Activated naive CD8-positive, alpha-beta T cell treated with anti-CD3 and anti-CD28 coated beads, Interleukin-2, amount 50 U/mL, for 24 hours (primary cell): ENCODE results near the gene GRIK4.

Experiments used
- ATAC-seq: fragments of 150-1000 bp; cut with Tn5 transposase; one replicate; pipeline ENCODE4 v1.10.0; 2021
- DNase-seq: peaks from one replicate; pipeline ENCODE4 v3.0.0; 2021
- H3K27ac Mint-ChIP-seq: one replicate; pipeline ENCODE4 v1.8.0; 2021; ENCODE audit warnings: mild to moderate bottlenecking, mixed read lengths
- H3K27me3 Mint-ChIP-seq: one replicate; pipeline ENCODE4 v1.8.0; 2021; ENCODE audit warnings: mixed read lengths
- H3K36me3 Mint-ChIP-seq: one replicate; pipeline ENCODE4 v1.8.0; 2021; ENCODE audit warnings: low read depth, mixed read lengths
- H3K4me1 Mint-ChIP-seq: one replicate; pipeline ENCODE4 v1.8.0; 2021; ENCODE audit warnings: mixed read lengths
- H3K4me3 Mint-ChIP-seq: one replicate; pipeline ENCODE4 v1.8.0; 2021; ENCODE audit warnings: mild to moderate bottlenecking, moderate library complexity, mixed read lengths
- H3K9me3 Mint-ChIP-seq: one replicate; pipeline ENCODE4 v1.8.0; 2021; ENCODE audit warnings: mixed read lengths

GRIK4 gene

DNA sequence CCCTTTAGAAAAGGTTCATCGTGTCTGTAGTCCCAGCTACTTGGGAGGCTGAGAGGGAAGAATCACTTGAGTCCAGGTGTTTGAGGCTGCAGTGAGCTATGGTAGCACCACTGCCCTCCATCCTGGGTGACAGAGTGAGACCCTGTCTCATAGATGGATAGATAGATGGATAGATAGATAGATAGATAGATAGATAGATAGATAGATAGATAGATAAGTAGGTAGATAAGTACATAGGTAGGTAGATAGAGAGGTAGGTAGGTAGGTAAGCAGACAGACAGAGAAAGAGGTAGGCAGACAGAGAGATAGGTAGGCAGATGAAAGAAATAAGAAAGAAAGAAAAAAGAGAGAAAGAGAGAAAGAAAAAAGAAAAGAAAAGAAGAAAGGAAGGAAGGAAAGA lies 156.4 kb downstream of the GRIK4 start:
- DNase-seq (no peak), ATAC-seq (no peak)
- no peaks in the 10 kb centered on the region for H3K36me3 Mint-ChIP-seq
- no peaks in the 10 kb centered on the region for H3K4me1 Mint-ChIP-seq
- no peak overlapping the region for H3K4me3 Mint-ChIP-seq
- no peak overlapping the region for H3K27ac Mint-ChIP-seq
- H3K9me3 Mint-ChIP-seq, result no peaks in the 10 kb centered on the region
- peaks cover 30% of the 10 kb centered on the region for H3K27me3 Mint-ChIP-seq

DNA sequence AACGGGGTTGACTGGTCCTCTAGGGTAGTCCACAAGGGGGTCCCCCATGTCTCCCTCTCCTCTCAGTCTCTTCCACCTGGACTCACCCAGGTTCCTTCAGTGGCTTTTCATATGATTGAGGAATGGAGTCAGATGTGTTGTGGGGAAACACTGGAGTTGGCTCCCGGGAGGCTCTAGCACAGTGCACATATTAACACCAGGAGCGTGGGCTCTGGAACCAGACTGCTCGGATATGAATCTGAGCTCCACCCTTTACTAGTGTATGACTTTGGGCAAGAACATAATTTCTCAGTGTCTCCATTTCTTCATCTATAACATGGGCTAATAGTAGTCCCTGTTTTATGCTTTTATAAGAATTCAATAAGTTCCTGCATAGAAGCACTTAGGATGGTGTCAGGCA lies 157.0 kb downstream of the GRIK4 start:
- Mint-ChIP-seq H3K4me3 (no peak overlapping the region), H3K9me3 (no peaks in the 10 kb centered on the region), H3K4me1 (no peaks in the 10 kb centered on the region), H3K27me3 (peaks cover 24% of the 10 kb centered on the region), H3K36me3 (no peaks in the 10 kb centered on the region), H3K27ac (no peak overlapping the region)
- DNase-seq, result no peak
- ATAC-seq, result no peak

DNA sequence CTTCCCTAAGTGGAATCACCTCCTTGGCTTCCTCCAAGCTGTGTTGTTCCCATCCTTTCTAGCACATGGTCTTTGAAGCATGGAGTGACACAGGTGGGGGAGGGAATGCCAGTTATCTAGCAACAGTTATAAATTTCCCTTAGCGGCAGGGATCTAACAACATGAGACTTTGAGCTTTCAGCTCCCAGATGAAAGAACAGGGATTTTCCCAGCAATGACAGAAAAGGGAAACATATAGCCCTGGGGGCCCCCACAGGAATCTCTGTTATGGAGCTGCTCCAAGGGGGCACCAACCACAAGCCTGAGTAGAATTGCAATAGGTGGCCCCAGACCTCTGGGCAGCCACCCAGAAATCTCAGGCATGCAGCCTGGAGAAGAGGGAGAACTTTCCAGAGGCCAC lies 163.0 kb downstream of the GRIK4 start:
- no peak for DNase-seq

DNA sequence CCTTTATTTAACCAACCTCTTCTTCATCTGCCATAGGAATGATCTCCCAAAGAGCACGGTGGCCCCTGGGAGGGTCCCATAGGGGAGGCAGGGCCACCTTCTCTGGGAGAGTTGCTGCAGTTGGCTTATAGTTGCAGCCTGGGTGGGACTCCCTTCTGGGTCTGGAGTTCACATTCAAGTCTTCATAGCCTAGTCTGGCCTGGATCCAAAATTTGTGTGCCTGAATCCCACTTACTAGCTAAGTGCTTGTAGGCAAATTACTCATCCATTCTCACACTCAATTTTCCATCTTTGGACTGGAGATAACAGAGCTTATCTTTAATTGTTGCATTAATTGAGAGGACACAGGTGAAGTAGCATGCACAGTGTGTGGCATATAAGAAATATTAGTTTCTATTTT lies 163.6 kb downstream of the GRIK4 start:
- H3K36me3 Mint-ChIP-seq, result no peaks in the 10 kb centered on the region
- no peak overlapping the region for H3K27ac Mint-ChIP-seq
- DNase-seq (no peak), ATAC-seq (no peak)
- H3K9me3 Mint-ChIP-seq, result no peaks in the 10 kb centered on the region
- H3K4me1 Mint-ChIP-seq, result no peaks in the 10 kb centered on the region
- H3K4me3 Mint-ChIP-seq, result no peak overlapping the region
- peaks cover 22% of the 10 kb centered on the region for H3K27me3 Mint-ChIP-seq

More for the DNA sequence above, 163.0 kb downstream of the GRIK4 start:
- ATAC-seq, result no peak
- Mint-ChIP-seq H3K4me1 (no peaks in the 10 kb centered on the region), H3K9me3 (no peaks in the 10 kb centered on the region), H3K4me3 (no peak overlapping the region), H3K36me3 (no peaks in the 10 kb centered on the region), H3K27me3 (peaks cover 22% of the 10 kb centered on the region), H3K27ac (no peak overlapping the region)

DNA sequence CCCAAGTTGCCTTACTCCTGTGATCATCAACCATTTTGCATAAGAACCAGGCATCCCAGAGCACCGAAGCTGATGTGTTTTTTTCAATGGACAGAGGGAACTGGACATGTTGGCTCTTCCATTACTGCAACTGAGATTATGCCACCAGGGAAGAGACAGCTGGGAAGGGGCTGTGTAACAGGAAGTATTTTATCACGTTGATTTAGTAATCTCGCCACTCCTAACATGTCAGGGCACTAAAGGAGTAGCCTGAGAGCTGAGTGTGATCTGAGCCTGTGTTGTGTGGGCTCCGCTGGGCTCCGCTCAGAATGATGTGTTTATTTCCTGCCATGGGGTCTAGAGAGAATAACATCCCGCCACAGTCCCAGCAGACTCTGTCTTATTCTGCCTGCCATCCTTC lies 165.4 kb downstream of the GRIK4 start:
- Mint-ChIP-seq H3K27ac (no peak overlapping the region), H3K9me3 (no peaks in the 10 kb centered on the region), H3K4me3 (no peak overlapping the region)

DNA sequence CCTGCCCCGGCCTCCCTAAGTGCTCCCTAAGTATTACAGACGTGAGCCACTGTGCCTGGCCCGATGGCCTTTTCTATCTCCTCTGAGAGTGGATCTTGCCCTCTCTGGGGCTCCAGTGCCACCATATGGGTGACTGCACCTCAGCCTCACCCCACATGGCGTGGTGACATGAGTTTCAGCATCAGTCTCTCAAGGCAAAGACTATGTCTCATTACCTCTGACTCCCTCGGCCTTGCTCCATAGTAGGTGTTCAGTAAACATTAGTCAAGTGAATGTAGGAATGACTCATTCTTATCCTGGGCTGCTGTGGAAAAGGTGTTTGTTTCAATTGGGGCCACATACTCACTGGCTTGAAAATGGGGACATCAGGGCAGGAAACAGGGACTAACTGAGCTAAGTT lies 168.8 kb downstream of the GRIK4 start:
- H3K36me3 Mint-ChIP-seq, result no peaks in the 10 kb centered on the region
- no peak overlapping the region for H3K27ac Mint-ChIP-seq
- no peak overlapping the region for H3K4me3 Mint-ChIP-seq
- peaks cover 29% of the 10 kb centered on the region for H3K27me3 Mint-ChIP-seq
- H3K4me1 Mint-ChIP-seq, result no peaks in the 10 kb centered on the region
- DNase-seq, result no peak
- ATAC-seq, result peak; percentile 34
- no peaks in the 10 kb centered on the region for H3K9me3 Mint-ChIP-seq

More for the DNA sequence above, 165.4 kb downstream of the GRIK4 start:
- ATAC-seq, result no peak
- Mint-ChIP-seq H3K4me1 (no peaks in the 10 kb centered on the region), H3K36me3 (no peaks in the 10 kb centered on the region), H3K27me3 (peaks cover 18% of the 10 kb centered on the region)
- no peak for DNase-seq

DNA sequence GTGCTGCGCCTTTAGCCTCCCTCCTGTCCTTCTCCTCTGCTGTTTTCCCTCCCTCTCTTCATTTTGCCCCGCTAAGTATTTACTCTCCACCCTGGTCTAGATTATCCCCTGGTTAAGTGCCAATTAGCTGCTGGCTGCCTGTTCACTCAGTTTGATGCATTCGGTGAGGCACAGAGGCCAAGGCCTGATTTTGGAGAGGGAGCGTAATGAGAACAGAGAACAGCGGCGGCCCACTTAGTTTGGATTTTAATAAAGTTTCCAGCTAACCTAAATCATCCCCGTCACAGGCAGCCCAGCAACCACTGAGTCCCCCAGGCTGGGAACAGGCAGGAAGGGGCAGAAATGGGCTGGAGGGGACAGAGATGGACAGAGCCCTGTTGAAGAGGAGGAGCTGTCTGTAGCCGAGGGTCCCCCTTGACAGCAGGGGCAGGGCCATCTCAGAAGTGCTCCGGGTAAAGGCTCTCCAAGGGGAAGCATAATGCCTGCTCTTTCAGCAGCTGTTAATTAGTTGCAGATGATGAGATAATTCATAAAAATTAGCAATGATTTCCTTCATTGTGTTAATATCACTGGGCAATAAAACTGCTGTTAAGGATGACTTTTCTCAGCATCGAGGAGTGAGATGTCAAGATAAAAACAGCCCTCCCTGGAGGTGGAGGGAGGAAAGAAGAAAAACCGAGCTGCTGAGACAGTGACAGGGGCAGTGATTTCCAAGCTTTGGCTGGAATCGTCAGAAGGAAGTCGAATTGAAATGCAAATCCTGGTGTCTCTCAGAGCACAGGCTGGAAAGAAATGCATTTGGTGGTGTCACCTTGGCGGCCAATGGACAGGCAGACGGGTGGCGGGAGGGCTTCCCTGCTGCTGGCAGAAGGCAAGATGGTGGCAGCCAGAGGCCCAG lies 170.1 kb downstream of the GRIK4 start:
- DNase-seq, result no peak
- H3K27ac Mint-ChIP-seq, result no peak overlapping the region

DNA sequence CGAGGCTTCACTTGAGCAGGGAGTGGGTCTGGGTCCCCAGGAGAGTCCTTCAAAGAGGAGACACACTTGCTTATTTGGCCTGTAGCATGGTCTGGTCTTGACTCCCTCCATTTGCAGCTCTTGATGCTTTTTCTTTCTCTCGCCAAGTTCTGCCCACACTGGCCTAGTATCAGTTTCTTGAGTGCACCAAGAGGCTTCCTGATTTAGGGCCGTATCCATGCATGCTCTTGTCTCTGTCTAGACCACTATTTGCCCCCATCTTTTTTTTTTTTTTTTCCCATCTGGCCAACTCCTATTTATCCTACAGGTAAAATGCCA lies 170.7 kb downstream of the GRIK4 start:
- ATAC-seq, result no peak
- H3K4me3 Mint-ChIP-seq, result no peak overlapping the region
- no peaks in the 10 kb centered on the region for H3K4me1 Mint-ChIP-seq
- H3K27ac Mint-ChIP-seq, result no peak overlapping the region
- DNase-seq, result no peak
- no peaks in the 10 kb centered on the region for H3K36me3 Mint-ChIP-seq
- H3K9me3 Mint-ChIP-seq, result no peaks in the 10 kb centered on the region
- H3K27me3 Mint-ChIP-seq, result peaks cover 24% of the 10 kb centered on the region

More for the DNA sequence above, 170.1 kb downstream of the GRIK4 start:
- H3K9me3 Mint-ChIP-seq, result no peaks in the 10 kb centered on the region
- H3K4me1 Mint-ChIP-seq, result no peaks in the 10 kb centered on the region
- ATAC-seq, result no peak
- no peak overlapping the region for H3K4me3 Mint-ChIP-seq
- no peaks in the 10 kb centered on the region for H3K36me3 Mint-ChIP-seq
- peaks cover 26% of the 10 kb centered on the region for H3K27me3 Mint-ChIP-seq

DNA sequence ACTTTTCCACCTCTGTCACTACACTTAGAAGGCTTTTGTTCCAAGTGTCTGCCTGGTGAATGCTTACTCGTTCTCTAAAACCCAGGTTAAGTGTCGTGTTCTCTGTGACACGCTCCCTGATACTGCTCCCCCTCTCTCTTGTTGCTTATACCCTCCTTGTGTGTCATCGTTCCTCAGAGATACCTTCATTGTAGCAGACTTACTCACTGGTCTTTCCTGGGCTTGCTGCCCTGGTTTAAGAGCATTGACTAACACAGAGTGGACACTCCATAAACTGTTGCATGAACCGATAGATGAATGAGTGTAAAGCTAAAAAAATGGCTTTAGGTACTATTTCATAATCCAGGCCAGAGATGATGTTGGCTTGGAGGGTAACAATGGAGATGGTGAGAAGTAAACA lies 171.3 kb downstream of the GRIK4 start:
- no peak for DNase-seq
- no peak overlapping the region for H3K4me3 Mint-ChIP-seq
- no peak for ATAC-seq
- H3K36me3 Mint-ChIP-seq, result no peaks in the 10 kb centered on the region
- H3K4me1 Mint-ChIP-seq, result no peaks in the 10 kb centered on the region
- H3K27ac Mint-ChIP-seq, result no peak overlapping the region
- H3K27me3 Mint-ChIP-seq, result peaks cover 26% of the 10 kb centered on the region
- H3K9me3 Mint-ChIP-seq, result no peaks in the 10 kb centered on the region

DNA sequence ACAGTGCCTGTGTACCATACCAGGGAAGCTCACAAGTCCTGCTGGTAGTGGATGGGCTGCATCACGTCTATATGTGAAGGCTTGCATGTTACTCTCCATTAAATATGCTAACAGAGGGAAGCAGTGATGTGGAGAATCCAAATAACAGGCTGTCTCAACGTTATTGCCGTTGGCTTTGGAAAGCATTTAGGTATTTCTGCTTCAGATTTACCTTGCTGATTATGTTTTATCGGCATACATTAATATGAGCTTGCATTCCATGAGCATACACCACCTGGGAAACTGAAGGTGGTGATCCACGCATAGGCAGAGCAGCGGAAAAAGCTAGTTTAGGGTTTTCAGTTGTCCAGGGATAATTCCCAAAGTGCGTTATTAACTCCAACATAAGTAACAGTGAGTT lies 175.0 kb downstream of the GRIK4 start:
- Mint-ChIP-seq H3K27me3 (peaks cover 41% of the 10 kb centered on the region), H3K36me3 (no peaks in the 10 kb centered on the region), H3K9me3 (no peaks in the 10 kb centered on the region), H3K4me1 (no peaks in the 10 kb centered on the region), H3K27ac (no peak overlapping the region), H3K4me3 (no peak overlapping the region)
- ATAC-seq, result no peak
- DNase-seq, result no peak

DNA sequence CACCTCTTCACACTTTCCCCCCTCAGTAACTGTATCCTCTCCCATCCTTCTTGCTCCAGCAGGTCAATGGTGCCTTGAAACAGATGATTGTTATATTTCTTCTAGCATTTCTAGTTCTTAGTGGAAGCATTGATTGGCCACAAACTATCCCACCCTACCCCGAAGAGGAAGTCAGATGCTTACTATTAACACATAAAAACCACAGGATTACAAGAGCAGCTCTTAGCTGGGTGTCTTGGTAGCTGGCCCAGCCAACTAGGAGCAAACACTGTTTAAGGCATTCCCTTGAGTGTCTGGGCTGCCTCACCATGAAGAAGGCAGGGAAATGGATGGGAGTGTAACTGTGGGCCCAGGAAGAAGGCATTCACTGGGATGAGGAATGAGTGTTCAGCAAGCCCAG lies 176.6 kb downstream of the GRIK4 start:
- peaks cover 45% of the 10 kb centered on the region for H3K27me3 Mint-ChIP-seq
- ATAC-seq, result no peak
- no peak overlapping the region for H3K4me3 Mint-ChIP-seq
- no peak overlapping the region for H3K27ac Mint-ChIP-seq
- H3K4me1 Mint-ChIP-seq, result no peaks in the 10 kb centered on the region
- no peaks in the 10 kb centered on the region for H3K36me3 Mint-ChIP-seq
- H3K9me3 Mint-ChIP-seq, result no peaks in the 10 kb centered on the region
- DNase-seq, result no peak

DNA sequence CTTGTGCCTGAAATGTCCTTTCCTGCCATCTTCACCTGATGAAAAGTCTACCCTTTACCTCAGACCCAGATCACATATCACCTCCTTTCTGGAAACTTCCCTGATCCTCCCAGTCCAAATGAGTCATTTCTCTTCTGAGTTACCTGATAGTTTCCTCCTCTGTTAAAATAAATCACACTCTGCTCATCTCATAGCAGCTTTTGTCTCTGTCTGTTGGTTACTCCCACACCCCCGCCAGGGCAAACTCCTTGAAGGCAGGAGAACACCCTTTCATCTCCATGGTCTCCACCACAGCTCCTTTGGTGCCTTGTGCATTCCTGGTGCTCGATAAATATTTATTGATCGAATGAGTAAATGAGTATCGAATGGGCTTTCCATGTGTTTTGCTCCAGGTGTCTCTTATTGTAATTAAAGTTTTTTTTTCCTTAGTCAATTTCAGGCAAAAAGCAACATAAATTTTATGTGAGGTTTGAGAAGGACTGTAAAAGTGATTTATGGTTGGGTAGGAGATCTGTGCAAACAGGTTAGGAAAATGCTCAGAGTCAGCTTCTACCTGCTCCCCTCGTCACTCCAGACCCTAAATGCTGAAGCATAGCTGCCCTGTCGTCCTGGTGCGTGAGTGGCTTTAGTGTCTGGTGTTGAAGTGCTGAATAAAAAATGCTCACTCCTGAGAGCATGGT lies 178.2 kb downstream of the GRIK4 start:
- no peak overlapping the region for H3K4me3 Mint-ChIP-seq
- peaks cover 35% of the 10 kb centered on the region for H3K27me3 Mint-ChIP-seq
- H3K4me1 Mint-ChIP-seq, result no peaks in the 10 kb centered on the region
- H3K27ac Mint-ChIP-seq, result no peak overlapping the region
- no peak for ATAC-seq
- H3K36me3 Mint-ChIP-seq, result no peaks in the 10 kb centered on the region
- H3K9me3 Mint-ChIP-seq, result no peaks in the 10 kb centered on the region
- no peak for DNase-seq

DNA sequence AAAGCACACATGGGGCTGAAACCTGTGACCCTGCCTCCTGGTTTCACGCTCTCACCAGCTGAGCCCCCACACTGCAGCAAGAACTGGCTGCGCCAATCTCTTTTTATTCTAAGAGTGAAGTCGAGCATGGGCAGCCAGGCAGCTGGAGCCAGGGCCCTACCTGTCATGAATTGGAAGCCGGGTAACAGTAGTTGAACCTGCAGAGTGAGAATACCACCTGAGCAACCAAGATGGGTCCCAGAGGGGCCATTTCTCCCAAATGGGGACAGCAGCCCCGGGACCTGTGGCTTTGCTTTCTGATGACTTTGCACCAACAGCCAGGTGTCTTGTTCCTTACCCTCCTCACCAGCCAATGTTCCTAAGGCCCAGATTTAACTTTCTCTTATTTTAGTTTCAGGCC lies 178.9 kb downstream of the GRIK4 start:
- H3K9me3 Mint-ChIP-seq, result no peaks in the 10 kb centered on the region
- DNase-seq, result no peak
- no peaks in the 10 kb centered on the region for H3K36me3 Mint-ChIP-seq
- no peaks in the 10 kb centered on the region for H3K4me1 Mint-ChIP-seq
- ATAC-seq, result no peak
- H3K4me3 Mint-ChIP-seq, result no peak overlapping the region
- H3K27me3 Mint-ChIP-seq, result peaks cover 34% of the 10 kb centered on the region
- H3K27ac Mint-ChIP-seq, result no peak overlapping the region

DNA sequence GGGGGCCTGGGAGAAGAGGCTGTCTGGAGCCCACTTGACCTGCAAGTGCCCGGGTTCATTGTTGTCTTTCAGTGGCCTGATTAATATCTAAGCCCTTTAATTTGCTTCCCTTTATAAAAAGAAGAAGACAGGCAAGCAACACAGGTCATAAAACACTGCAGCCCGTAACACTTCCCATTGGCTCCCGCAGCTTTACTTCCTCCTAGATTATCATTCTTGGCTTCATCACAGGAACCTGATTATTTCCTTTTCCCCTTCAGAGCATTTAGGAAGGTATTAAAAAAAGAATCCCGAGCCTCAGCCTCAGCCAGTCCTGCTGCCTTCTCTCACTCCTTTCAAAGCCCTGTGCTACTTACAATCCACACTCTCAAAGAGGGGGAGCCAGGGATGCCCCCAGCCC lies 183.2 kb downstream of the GRIK4 start:
- Mint-ChIP-seq H3K4me3 (no peak overlapping the region), H3K9me3 (no peaks in the 10 kb centered on the region), H3K36me3 (no peaks in the 10 kb centered on the region), H3K27ac (no peak overlapping the region), H3K4me1 (no peaks in the 10 kb centered on the region), H3K27me3 (peaks cover 21% of the 10 kb centered on the region)
- DNase-seq, result no peak
- ATAC-seq, result no peak

DNA sequence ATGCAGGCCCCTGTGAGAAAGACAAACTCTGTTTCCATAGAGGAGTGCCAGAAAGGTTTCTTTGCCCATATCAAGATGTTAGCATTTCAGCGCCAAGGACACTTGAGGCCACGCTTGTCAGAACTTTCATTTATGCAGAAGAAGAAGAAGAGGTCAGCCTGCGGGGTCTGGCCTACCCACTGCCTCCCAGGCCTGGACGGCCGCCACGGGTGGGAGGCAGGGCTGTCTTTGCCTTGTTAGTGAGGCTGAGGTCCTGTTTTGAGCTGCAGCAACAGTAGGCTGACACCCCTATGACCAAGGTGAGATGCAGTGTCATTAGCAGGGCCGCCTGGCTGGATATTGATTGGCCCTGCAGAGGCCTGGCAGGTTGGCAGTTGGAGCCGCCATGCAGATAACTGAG lies 183.9 kb downstream of the GRIK4 start:
- no peak overlapping the region for H3K27ac Mint-ChIP-seq
- H3K4me3 Mint-ChIP-seq, result no peak overlapping the region
- ATAC-seq, result no peak
- peaks cover 18% of the 10 kb centered on the region for H3K27me3 Mint-ChIP-seq
- no peaks in the 10 kb centered on the region for H3K9me3 Mint-ChIP-seq
- H3K4me1 Mint-ChIP-seq, result no peaks in the 10 kb centered on the region
- no peak for DNase-seq
- no peaks in the 10 kb centered on the region for H3K36me3 Mint-ChIP-seq
